ENCODE measurements around the gene TAS2R42. TPM values are rescaled to one million over a fixed set of nuclear protein-coding genes. Genes with fewer than 3 reads are reported as not detected.

TAS2R42 gene
- total and polyA plus RNA-seq, 8 donors: 0.15 TPM; not detected in 7

- Histone ChIP-seq H3K36me3 (no peaks in the 10 kb centered on the region), H3K4me1 (peaks cover 0 to 32% of the 10 kb centered on the region in 2 donors), H3K27ac (no peak overlapping the region), H3K4me3 (no peak overlapping the region), H3K9me3 (no peaks in the 10 kb centered on the region), H3K27me3 (no peaks in the 10 kb centered on the region)
- no peak for TF ChIP-seq CTCF (IDR thresholded peaks at IDR 0.05)
- DNase-seq: no peak
- intact Hi-C loops (cut with DNase I): no loop called here
- ATAC-seq: no peak
Measured at GRCh38 chr12:11174022-11174421, 12.7 kb downstream of the TAS2R42 start.

GRCh38 chr12:11171969-11172675 is 14.6 kb downstream of the TAS2R42 start:
- Histone ChIP-seq H3K9me3 (no peaks in the 10 kb centered on the region), H3K4me1 (peaks cover 0 to 40% of the 10 kb centered on the region in 2 donors), H3K27me3 (no peaks in the 10 kb centered on the region), H3K36me3 (no peaks in the 10 kb centered on the region), H3K4me3 (peak overlapping the region; percentile 72 to 83), H3K27ac (peak overlapping the region; percentile 95 to 97)
- intact Hi-C loops (cut with DNase I): no loop called here
- DNase-seq (peak in 2 of 4 donors; percentile 24 to 30), ATAC-seq (peak; percentile 31)
- TF ChIP-seq CTCF (IDR thresholded peaks at IDR 0.05): no peak

- DNase-seq: peak; percentile 94 to 97 (median 96)
- Histone ChIP-seq H3K4me1 (peaks cover 0 to 40% of the 10 kb centered on the region in 2 donors), H3K9me3 (no peaks in the 10 kb centered on the region), H3K36me3 (no peaks in the 10 kb centered on the region), H3K27ac (peak within 1 kb of the TSS; percentile 95 to 97), H3K4me3 (peak within 1 kb of the TSS; percentile 72 to 83), H3K27me3 (no peaks in the 10 kb centered on the region)
- TF ChIP-seq CTCF (IDR thresholded peaks at IDR 0.05): no peak
- ATAC-seq: peak; percentile 100
- intact Hi-C loops (cut with DNase I): no loop called here
Measured at GRCh38 chr12:11171145-11171968, 15.4 kb downstream of the TAS2R42 start, which contains the start of gene SMIM10L1. Gene SMIM10L1, plus strand, starts transcription at chr12:11171194. Its CDS starts 163 bp downstream, at chr12:11171357.

- H3K4me3 ChIP-seq: peak overlapping the region; percentile 72 to 83
- DNase-seq (no peak), ATAC-seq (no peak)
- peaks cover 0 to 40% of the 10 kb centered on the region in 2 donors for H3K4me1 ChIP-seq
- H3K9me3 ChIP-seq: no peaks in the 10 kb centered on the region
- no peak for TF ChIP-seq CTCF (IDR thresholded peaks at IDR 0.05)
- H3K27ac ChIP-seq: peak overlapping the region; percentile 95 to 97
- intact Hi-C loops (cut with DNase I): no loop called here
- peaks cover 0 to 3% of the 10 kb centered on the region in 2 donors for H3K36me3 ChIP-seq
- H3K27me3 ChIP-seq: no peaks in the 10 kb centered on the region
Measured at GRCh38 chr12:11170810-11171144, 16.0 kb downstream of the TAS2R42 start.

GRCh38 chr12:11166300-11166699 is 20.4 kb downstream of the TAS2R42 start:
- H3K36me3 ChIP-seq: peaks cover 0 to 6% of the 10 kb centered on the region in 2 donors
- intact Hi-C loops (cut with DNase I): no loop called here
- H3K27me3 ChIP-seq: no peaks in the 10 kb centered on the region
- H3K4me1 ChIP-seq: peaks cover 0 to 23% of the 10 kb centered on the region in 2 donors
- no peak for TF ChIP-seq CTCF (IDR thresholded peaks at IDR 0.05)
- H3K27ac ChIP-seq: no peak overlapping the region
- no peak for DNase-seq
- ATAC-seq: no peak
- no peak overlapping the region for H3K4me3 ChIP-seq
- no peaks in the 10 kb centered on the region for H3K9me3 ChIP-seq

Measured in left lung (tissue), 10 donors.